H9 (cell line): Measurements from ENCODE around the gene EDN1. TPM values are rescaled to one million over a fixed set of nuclear protein-coding genes. Genes with fewer than 3 reads are reported as not detected.

Source experiments
- DNase-seq: peaks from one replicate; pipeline ENCODE4 v3.0.0-alpha.2; 2017
- H2AFZ ChIP-seq: one replicate; pipeline ENCODE4 v1.6.1; 2013; ENCODE audit warnings: mild to moderate bottlenecking, low read length, control low read depth, moderate library complexity
- H2AK5ac ChIP-seq: 2 replicates; pipeline ENCODE4 v1.6.1; 2013; ENCODE audit warnings: low read length, control low read depth, mixed read lengths; ENCODE audit not compliant: insufficient read length
- H2BK120ac ChIP-seq: one replicate; pipeline ENCODE4 v1.6.1; 2013; ENCODE audit warnings: low read depth, mild to moderate bottlenecking, low read length, control low read depth, inconsistent platforms; ENCODE audit not compliant: poor library complexity, severe bottlenecking
- H2BK12ac ChIP-seq: 2 replicates; pipeline ENCODE4 v1.6.1; 2013; ENCODE audit warnings: low read length, control low read depth, mixed read lengths, low read depth; ENCODE audit not compliant: insufficient read length
- H2BK15ac ChIP-seq: 2 replicates; pipeline ENCODE4 v1.6.1; 2013; ENCODE audit warnings: low read depth, low read length, control low read depth
- H2BK20ac ChIP-seq: one replicate; pipeline ENCODE4 v1.6.1; 2013; ENCODE audit warnings: low read depth, mild to moderate bottlenecking, low read length, control low read depth, inconsistent platforms; ENCODE audit not compliant: poor library complexity, severe bottlenecking
- H2BK5ac ChIP-seq: 2 replicates; pipeline ENCODE4 v1.6.1; 2013; ENCODE audit warnings: low read length, control low read depth, mixed read lengths; ENCODE audit not compliant: insufficient read length
- H3K14ac ChIP-seq: 2 replicates; pipeline ENCODE4 v1.6.1; 2013; ENCODE audit warnings: low read length, control low read depth; ENCODE audit not compliant: insufficient read depth
- H3K18ac ChIP-seq: 2 replicates; pipeline ENCODE4 v1.6.1; 2013; ENCODE audit warnings: low read depth, mild to moderate bottlenecking, mixed read lengths, low read length, control low read depth; ENCODE audit not compliant: insufficient read length
- H3K23ac ChIP-seq: 2 replicates; pipeline ENCODE4 v1.6.1; 2013; ENCODE audit warnings: low read length, control low read depth, mixed read lengths, low read depth; ENCODE audit not compliant: insufficient read length
- H3K23me2 ChIP-seq: 2 replicates; pipeline ENCODE4 v1.6.1; 2013; ENCODE audit warnings: low read depth, mild to moderate bottlenecking, mixed read lengths, low read length, control low read depth; ENCODE audit not compliant: insufficient read length, poor library complexity, severe bottlenecking
- H3K27ac ChIP-seq: 2 replicates; pipeline ENCODE4 v1.5.1; 2013; ENCODE audit warnings: low read length, control low read depth, mixed read lengths, low read depth; ENCODE audit not compliant: insufficient read length
- H3K27me3 ChIP-seq: 2 replicates; pipeline ENCODE4 v1.6.1; 2013; ENCODE audit warnings: low read length, control low read depth, inconsistent platforms; ENCODE audit not compliant: insufficient read depth
- H3K4ac ChIP-seq: 2 replicates; pipeline ENCODE4 v1.6.1; 2013; ENCODE audit warnings: low read depth, mild to moderate bottlenecking, control low read depth, inconsistent platforms, low read length, moderate library complexity
- H3K4me1 ChIP-seq: 2 replicates; pipeline ENCODE4 v1.6.1; 2013; ENCODE audit warnings: low read length, control low read depth, inconsistent platforms; ENCODE audit not compliant: insufficient read depth
- H3K4me2 ChIP-seq: 2 replicates; pipeline ENCODE4 v1.6.1; 2013; ENCODE audit warnings: low read length, control low read depth, mixed read lengths; ENCODE audit not compliant: insufficient read length, insufficient read depth
- H3K56ac ChIP-seq: 2 replicates; pipeline ENCODE4 v1.6.1; 2013; ENCODE audit warnings: low read depth, mild to moderate bottlenecking, mixed read lengths, low read length, control low read depth; ENCODE audit not compliant: insufficient read length
- H3K79me1 ChIP-seq: 2 replicates; pipeline ENCODE4 v1.6.1; 2013; ENCODE audit warnings: low read depth, mild to moderate bottlenecking, moderate library complexity, low read length, control low read depth, inconsistent platforms; ENCODE audit not compliant: insufficient read depth, poor library complexity, severe bottlenecking
- H3K79me2 ChIP-seq: 2 replicates; pipeline ENCODE4 v1.6.1; 2013; ENCODE audit warnings: low read length, control low read depth, inconsistent platforms; ENCODE audit not compliant: insufficient read depth
- H3K9ac ChIP-seq: 2 replicates; pipeline ENCODE4 v1.6.1; 2013; ENCODE audit warnings: low read length, control low read depth, mixed read lengths; ENCODE audit not compliant: insufficient read length; ENCODE audit errors: extremely low read depth
- H3K9me3 ChIP-seq: one replicate; pipeline ENCODE4 v1.6.1; 2013; ENCODE audit warnings: low read depth, low read length, inconsistent platforms; ENCODE audit not compliant: control insufficient read depth
- H3T11ph ChIP-seq: one replicate; pipeline ENCODE4 v1.6.1; 2013; ENCODE audit warnings: mild to moderate bottlenecking, low read length, control low read depth, inconsistent platforms
- H4K20me1 ChIP-seq: one replicate; pipeline ENCODE4 v1.6.1; 2013; ENCODE audit not compliant: control insufficient read depth, insufficient read length, insufficient read depth
- H4K5ac ChIP-seq: 2 replicates; pipeline ENCODE4 v1.6.1; 2013; ENCODE audit warnings: low read depth, mild to moderate bottlenecking, mixed read lengths, low read length, control low read depth; ENCODE audit not compliant: insufficient read length
- H4K8ac ChIP-seq: replicated peaks from 2 replicates; pipeline ENCODE4 v1.6.1; 2013; ENCODE audit warnings: low read length, control low read depth, mixed read lengths, low read depth; ENCODE audit not compliant: insufficient read length
- H4K91ac ChIP-seq: 2 replicates; pipeline ENCODE4 v1.6.1; 2013; ENCODE audit warnings: low read depth, mild to moderate bottlenecking, moderate library complexity, mixed read lengths, low read length, control low read depth; ENCODE audit not compliant: insufficient read length
- H3K27ac Mint-ChIP-seq, 3 experiments: 2 replicates in 2 of 3; 3 replicates in 1 of 3; pipeline ENCODE4 v1.8.0; 2020 to 2021; ENCODE audit warnings: mixed read lengths in 3 of 3, mild to moderate bottlenecking in 1 of 3, moderate library complexity in 1 of 3
- H3K27me3 Mint-ChIP-seq: 2 replicates; pipeline ENCODE4 v1.8.0; 2021; ENCODE audit warnings: low read depth, mild to moderate bottlenecking, moderate library complexity, mixed read lengths
- H3K36me3 Mint-ChIP-seq, 3 experiments: 2 replicates in 2 of 3; 3 replicates in 1 of 3; pipeline ENCODE4 v1.8.0; 2020 to 2021; ENCODE audit warnings: low read depth in 3 of 3, mixed read lengths in 3 of 3; ENCODE audit not compliant: insufficient read depth in 1 of 3
- H3K4me1 Mint-ChIP-seq, 2 experiments: 2 replicates each; pipeline ENCODE4 v1.8.0; 2020; ENCODE audit warnings: mixed read lengths in 2 of 2
- H3K4me3 Mint-ChIP-seq, 2 experiments: 2 replicates in 1 of 2; 3 replicates in 1 of 2; pipeline ENCODE4 v1.8.0; 2020 to 2021; ENCODE audit warnings: mild to moderate bottlenecking in 2 of 2, mixed read lengths in 2 of 2, moderate library complexity in 1 of 2
- H3K9me3 Mint-ChIP-seq, 2 experiments: 2 replicates in 1 of 2; 3 replicates in 1 of 2; pipeline ENCODE4 v1.8.0; 2020; ENCODE audit warnings: mild to moderate bottlenecking in 2 of 2, mixed read lengths in 2 of 2, moderate library complexity in 1 of 2
- WGBS: extraction: QIAGEN DNeasy Blood & Tissue Kit; methylation state at CpG from one replicate; pipeline ENCODE4 v1.1.7; 2013; ENCODE audit warnings: missing lambda C conversion rate, low lambda C conversion rate, mixed read lengths; ENCODE audit not compliant: insufficient read length; ENCODE audit errors: extremely low coverage; 5-methylcytosine and 5-hydroxymethylcytosine counted together
- total RNA-seq: library from RNA; stranded (reverse); gene quantifications from 2 replicates; pipeline ENCODE4 v1.2.1, GENCODE V29; 2021
- TF ChIP-seq, protein P1 (sequence below): fragments of 200-600 bp; sonication (generic); conservative IDR thresholded peaks from 3 replicates; pipeline ENCODE4 v1.8.0; 2021; ENCODE audit warnings: antibody characterized with exemption, mild to moderate bottlenecking

The EDN1 gene
- total RNA-seq, 1 experiment from 2014 or later, result 2.1 TPM

DNA sequence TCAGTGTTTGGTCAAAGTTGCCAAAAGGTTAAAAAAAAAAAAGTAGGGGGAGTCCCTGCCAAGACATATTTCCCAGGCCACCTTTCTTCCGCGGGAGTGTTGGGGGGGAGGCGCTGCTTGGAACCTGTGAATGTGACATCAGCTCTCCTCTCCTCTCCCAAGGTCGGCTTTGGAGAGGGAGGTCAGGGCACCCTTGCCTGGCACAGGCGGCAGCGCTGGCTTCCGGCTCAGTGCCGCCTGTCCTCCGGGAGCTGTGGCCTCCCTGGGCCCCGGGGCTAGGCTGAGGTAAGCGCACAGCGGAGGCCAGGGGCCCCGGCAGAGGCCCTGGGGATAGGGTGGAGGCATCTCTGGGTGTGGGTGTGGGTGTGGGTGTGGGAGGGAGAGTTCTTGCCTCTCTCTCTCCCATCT is 1.9 kb upstream of the EDN1 start:
- no CpG with 5 or more reads among the region's 13 CpGs for WGBS

More for the DNA sequence above, 1.9 kb upstream of the EDN1 start:
- Mint-ChIP-seq H3K4me1 (peaks cover 48 to 50% of the 10 kb centered on the region in 2 experiments), H3K27ac (no peak overlapping the region), H3K36me3 (peaks cover 0 to 5% (median 0%) of the 10 kb centered on the region in 3 experiments; a peak in 3 of 7 replicates), H3K4me3 (no peak overlapping the region), H3K9me3 (no peaks in the 10 kb centered on the region; a peak in 1 of 5 replicates), H3K27me3 (peaks cover 21% of the 10 kb centered on the region)
- Histone ChIP-seq H3K27me3 (no peaks in the 10 kb centered on the region; the same call in 1 of the 2 replicates), H2BK15ac (no peak overlapping the region), H3K23me2 (peaks cover 9% of the 10 kb centered on the region), H4K8ac (no peak overlapping the region), H3K79me2 (no peaks in the 10 kb centered on the region), H2BK5ac (no peak overlapping the region), H3T11ph (no peak overlapping the region), H3K79me1 (no peaks in the 10 kb centered on the region), H3K9me3 (no peaks in the 10 kb centered on the region), H3K4me2 (no peak overlapping the region), H3K14ac (no peak overlapping the region), H4K5ac (no peak overlapping the region), H2BK12ac (no peak overlapping the region), H3K9ac (no peak overlapping the region), H2BK20ac (no peak overlapping the region), H2BK120ac (no peak overlapping the region), H2AFZ (no peak overlapping the region), H3K56ac (no peak overlapping the region), H2AK5ac (no peak overlapping the region), H3K18ac (no peak overlapping the region), H3K27ac (no peak overlapping the region), H4K91ac (no peak overlapping the region), H3K23ac (no peak overlapping the region), H3K4me1 (no peaks in the 10 kb centered on the region; the same call in 1 of the 2 replicates), H3K4ac (no peak overlapping the region), H4K20me1 (no peaks in the 10 kb centered on the region)
- TF ChIP-seq, protein P1, sequence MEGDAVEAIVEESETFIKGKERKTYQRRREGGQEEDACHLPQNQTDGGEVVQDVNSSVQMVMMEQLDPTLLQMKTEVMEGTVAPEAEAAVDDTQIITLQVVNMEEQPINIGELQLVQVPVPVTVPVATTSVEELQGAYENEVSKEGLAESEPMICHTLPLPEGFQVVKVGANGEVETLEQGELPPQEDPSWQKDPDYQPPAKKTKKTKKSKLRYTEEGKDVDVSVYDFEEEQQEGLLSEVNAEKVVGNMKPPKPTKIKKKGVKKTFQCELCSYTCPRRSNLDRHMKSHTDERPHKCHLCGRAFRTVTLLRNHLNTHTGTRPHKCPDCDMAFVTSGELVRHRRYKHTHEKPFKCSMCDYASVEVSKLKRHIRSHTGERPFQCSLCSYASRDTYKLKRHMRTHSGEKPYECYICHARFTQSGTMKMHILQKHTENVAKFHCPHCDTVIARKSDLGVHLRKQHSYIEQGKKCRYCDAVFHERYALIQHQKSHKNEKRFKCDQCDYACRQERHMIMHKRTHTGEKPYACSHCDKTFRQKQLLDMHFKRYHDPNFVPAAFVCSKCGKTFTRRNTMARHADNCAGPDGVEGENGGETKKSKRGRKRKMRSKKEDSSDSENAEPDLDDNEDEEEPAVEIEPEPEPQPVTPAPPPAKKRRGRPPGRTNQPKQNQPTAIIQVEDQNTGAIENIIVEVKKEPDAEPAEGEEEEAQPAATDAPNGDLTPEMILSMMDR, result no peak
- DNase-seq, result no peak
